ENCODE measurements around the gene THG1L.

The THG1L gene

DNA sequence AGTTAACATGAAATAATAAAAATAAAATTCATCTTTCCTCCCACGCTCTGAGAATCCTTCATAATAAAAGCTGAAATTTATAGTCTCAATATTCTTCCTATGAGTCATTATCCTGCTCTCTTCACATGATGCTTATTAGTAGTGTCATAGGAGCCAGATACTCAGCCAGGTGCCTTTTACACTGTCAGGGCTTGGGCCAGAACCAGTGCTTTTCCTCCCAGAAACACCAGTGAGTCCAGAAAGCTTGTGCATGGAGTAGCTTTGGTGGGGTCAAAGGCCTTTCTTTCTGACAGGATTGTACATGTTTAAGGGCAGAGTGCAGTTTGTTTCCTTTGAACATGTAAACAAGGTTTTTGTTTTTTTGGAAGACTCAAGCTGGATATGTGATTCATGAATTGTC lies 19.1 kb downstream of the THG1L start:
- FAIRE-seq (no peak), DNase-seq (ENCODE audit: insufficient read length, low spot score) (peak; percentile 61)

GRCh38 chr5:157756122-157756521 lies 24.9 kb downstream of the THG1L start:
- DNase-seq (ENCODE audit: insufficient read length, low spot score) (no peak), FAIRE-seq (no peak)

DNA sequence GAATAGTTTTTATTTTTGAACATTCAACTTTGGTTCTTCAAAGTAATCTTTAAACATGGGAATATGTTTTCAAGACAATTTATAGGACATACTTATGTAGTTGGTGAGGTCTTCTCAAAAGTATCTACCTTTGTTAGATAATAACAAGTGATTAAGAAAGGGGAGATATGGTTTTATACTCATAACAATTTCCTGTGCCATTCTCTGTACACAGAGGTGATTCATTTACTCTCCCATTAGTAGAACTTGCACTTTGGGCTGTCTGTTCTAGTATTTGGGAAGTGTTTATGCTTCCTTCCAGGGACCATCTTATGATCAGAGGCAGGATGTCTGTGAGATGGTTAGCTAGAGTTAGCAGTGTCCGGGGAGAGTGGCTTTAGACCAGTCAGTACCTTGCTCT lies 27.5 kb downstream of the THG1L start:
- no peak for FAIRE-seq
- no peak for DNase-seq (ENCODE audit: insufficient read length, low spot score)

DNA sequence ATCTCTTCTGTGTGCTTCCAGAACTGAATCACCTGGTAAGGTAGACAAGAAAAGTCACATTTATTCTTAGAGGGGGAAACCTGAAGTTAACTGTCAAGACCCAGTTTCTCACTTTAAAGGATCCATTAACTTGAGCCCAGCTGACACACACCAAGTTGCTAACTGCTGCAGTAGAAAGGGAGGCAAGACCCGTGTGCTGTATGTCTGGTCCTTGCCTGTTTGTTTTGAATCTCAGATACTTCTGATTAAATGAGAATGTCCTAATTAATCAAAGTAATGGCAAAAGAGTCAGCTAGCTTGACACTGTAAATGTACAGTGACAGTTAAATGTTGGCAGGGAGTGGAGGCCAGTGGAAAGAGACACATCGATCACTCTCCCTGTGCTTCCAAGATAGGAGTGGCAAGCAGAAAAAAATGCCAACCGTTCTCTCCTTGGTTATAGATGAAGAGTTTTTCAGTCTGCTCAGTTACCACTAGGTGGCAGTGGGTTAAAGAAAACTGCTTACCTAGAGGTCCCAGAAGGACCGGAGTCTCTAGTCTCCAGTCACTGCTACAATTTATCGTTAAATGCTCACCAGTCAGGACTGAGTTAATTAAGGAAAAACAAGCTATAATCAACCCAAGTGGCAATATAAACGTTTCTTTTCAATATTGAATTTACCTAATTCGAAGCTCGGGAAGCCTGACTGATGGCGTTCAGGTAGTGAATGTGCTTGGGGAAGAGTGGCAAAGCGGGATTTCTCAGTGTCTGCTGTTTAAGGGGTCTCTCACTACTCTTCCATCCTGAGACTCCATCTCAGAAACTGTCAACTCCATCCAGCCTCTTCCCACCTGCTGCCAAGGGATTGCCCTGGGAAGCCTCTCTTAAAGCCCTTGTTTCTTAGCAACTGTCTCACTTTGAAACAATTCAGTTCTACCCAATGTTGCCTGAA lies 30.7 kb downstream of the THG1L start:
- DNase-seq (ENCODE audit: insufficient read length, low spot score): peak; percentile 72
- peak; percentile 48 for FAIRE-seq

GRCh38 chr5:157764531-157764930 lies 33.3 kb downstream of the THG1L start:
- no peak for FAIRE-seq
- DNase-seq (ENCODE audit: insufficient read length, low spot score): no peak

DNA sequence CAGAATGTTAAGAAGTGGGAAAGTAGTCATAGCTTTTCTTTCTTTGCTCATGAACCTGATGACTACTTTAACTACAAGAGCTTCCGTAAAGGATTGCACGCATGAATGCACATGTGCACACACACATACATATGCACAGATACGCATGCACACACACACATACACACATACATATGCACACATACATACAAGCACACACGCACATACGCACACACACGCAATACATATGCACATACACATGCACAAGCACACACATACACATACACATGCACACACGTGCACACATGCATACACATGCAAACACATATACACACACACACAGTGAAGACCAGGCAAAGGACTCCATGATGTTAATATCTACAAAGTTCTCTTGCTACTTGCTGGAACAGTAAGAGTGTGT lies 35.2 kb downstream of the THG1L start:
- DNase-seq (ENCODE audit: insufficient read length, low spot score): no peak
- FAIRE-seq: no peak

- DNase-seq (ENCODE audit: insufficient read length, low spot score) (no peak), FAIRE-seq (no peak)
Measured at GRCh38 chr5:157766902-157767301, 35.7 kb downstream of the THG1L start.

DNA sequence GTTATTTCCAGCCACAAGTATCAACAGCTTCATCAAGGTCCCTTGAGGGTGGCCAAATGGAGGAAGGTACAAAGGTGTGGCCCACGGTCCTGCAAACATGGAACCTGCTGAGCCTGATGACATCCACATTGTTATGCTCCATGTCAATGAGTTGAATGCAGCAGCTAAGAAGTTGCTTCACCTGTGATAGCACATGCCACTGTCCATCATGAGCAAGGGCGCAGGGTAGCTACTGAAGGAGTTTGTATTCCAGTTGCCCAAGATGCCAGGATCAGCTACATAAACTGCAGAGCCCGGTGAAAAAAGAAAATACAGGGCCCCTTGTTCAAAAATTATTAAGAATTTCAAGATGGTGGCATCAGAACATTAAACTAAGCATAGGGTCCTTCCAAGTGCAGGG lies 36.5 kb downstream of the THG1L start:
- DNase-seq (ENCODE audit: insufficient read length, low spot score) (no peak), FAIRE-seq (no peak)

DNA sequence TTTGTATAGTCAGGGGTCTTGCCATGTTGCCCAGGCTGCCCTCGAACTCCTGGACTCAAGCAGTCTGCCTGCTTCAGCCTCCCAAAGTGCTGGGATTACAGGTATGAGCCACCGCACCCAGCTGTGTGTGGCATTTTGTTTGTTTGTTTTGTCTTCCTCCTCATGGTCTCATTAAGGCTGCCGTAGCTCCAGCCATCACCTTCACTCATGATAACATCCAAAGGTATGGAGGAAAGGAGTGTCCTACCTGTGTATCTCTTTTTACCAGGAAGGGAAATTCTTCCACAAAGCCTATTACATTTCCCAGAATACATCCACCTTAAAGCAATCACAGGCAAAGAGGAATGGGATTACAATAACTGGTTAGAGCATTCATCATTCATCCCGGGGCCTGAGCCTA lies 39.4 kb downstream of the THG1L start:
- no peak for DNase-seq (ENCODE audit: insufficient read length, low spot score)
- no peak for FAIRE-seq

- DNase-seq (ENCODE audit: insufficient read length, low spot score) (no peak), FAIRE-seq (no peak)
Measured at GRCh38 chr5:157772127-157772526, 40.9 kb downstream of the THG1L start.

- FAIRE-seq (no peak), DNase-seq (ENCODE audit: insufficient read length, low spot score) (peak; percentile 14)
Measured at GRCh38 chr5:157778121-157778805, 47.0 kb downstream of the THG1L start.

DNA sequence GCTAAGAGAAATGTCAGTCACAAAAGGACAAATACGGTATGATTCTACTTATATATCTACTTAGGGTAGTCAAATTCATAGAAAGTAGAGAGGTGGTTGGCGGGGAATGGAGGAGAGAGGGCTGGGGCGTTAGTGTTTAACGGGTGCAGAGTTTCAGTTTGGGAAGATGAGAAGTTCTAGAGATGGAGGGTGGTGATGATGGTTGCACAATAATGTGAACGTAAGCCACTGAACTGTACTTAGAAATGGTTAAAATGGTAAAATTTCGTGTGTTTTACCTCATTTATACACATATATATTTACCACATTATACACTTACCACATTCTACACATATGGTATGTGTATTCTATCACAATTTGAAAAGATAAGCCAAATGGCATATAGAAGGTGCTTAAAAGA lies 48.0 kb downstream of the THG1L start:
- DNase-seq (ENCODE audit: insufficient read length, low spot score) (no peak), FAIRE-seq (no peak)

DNA sequence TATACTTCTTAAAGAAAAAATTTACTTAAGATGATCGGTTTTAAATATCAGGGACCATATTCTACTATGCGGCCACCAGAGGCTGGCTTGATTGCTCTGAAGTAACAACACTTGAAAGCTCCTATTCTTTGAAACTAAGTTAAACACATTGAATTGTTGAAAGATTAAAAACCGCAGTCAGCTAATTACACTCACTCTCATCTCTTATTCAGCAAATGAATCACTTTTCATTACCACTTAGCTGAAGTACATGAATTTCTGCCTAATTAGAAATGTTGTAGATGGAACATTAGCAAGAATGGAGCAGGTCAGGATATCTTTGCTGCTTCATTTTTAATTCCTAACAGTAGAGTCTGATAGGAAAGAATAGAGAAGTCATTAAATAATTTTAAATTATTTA lies 54.6 kb downstream of the THG1L start:
- FAIRE-seq (no peak), DNase-seq (ENCODE audit: insufficient read length, low spot score) (no peak)

Measured in HTR-8/SVneo (cell line).